Karpas-422 (cell line): Measurements from ENCODE around the gene ZNF649. TPM values are rescaled to one million over a fixed set of nuclear protein-coding genes. Genes with fewer than 3 reads are reported as not detected.

Experiments used
- DNase-seq: peaks from one replicate; pipeline ENCODE4 v3.0.0-alpha.2; 2015
- H2AFZ ChIP-seq: fragments of 200-600 bp; sonication (generic); 2 replicates; pipeline ENCODE4 v1.6.1; 2014; ENCODE audit warnings: antibody characterized with exemption, low read length, mixed read lengths
- H3K27ac ChIP-seq: fragments of 200-600 bp; sonication (generic); 2 replicates; pipeline ENCODE4 v1.5.1; 2014; ENCODE audit warnings: mild to moderate bottlenecking, low read length, moderate library complexity
- H3K27me3 ChIP-seq: fragments of 200-600 bp; sonication (generic); 2 replicates; pipeline ENCODE4 v1.6.1; 2014; ENCODE audit warnings: low read length, mixed read lengths
- H3K36me3 ChIP-seq: fragments of 200-600 bp; sonication (generic); 2 replicates; pipeline ENCODE4 v1.6.1; 2014; ENCODE audit warnings: low read length, mixed read lengths; ENCODE audit not compliant: insufficient read depth
- H3K4me1 ChIP-seq: fragments of 200-600 bp; sonication (generic); 2 replicates; pipeline ENCODE4 v1.6.1; 2014; ENCODE audit warnings: mild to moderate bottlenecking, low read length, mixed read lengths
- H3K4me2 ChIP-seq: fragments of 200-600 bp; sonication (generic); 2 replicates; pipeline ENCODE4 v1.6.1; 2014; ENCODE audit warnings: low read length, low read depth, mild to moderate bottlenecking; ENCODE audit not compliant: poor library complexity, severe bottlenecking
- H3K4me3 ChIP-seq: fragments of 200-600 bp; sonication (generic); 2 replicates; pipeline ENCODE4 v1.5.1; 2014; ENCODE audit warnings: mild to moderate bottlenecking, antibody characterized with exemption, low read length, mixed read lengths
- H3K79me2 ChIP-seq: fragments of 200-600 bp; sonication (generic); 2 replicates; pipeline ENCODE4 v1.6.1; 2014; ENCODE audit warnings: mild to moderate bottlenecking, low read length, mixed read lengths
- H3K9ac ChIP-seq: fragments of 200-600 bp; sonication (generic); 2 replicates; pipeline ENCODE4 v1.6.0; 2014; ENCODE audit warnings: low read length
- H3K9me2 ChIP-seq: fragments of 200-600 bp; sonication (generic), shearing (Covaris generic); replicated peaks from 2 replicates; pipeline ENCODE4 v1.6.0; 2014; ENCODE audit warnings: mild to moderate bottlenecking, low read length, moderate library complexity; ENCODE audit not compliant: insufficient read depth
- H3K9me3 ChIP-seq: fragments of 300-700, 200-600 bp; sonication (generic); 2 replicates; pipeline ENCODE4 v1.6.1; 2014; ENCODE audit warnings: low read length, mixed read lengths
- H4K20me1 ChIP-seq: fragments of 200-600 bp; sonication (generic); 2 replicates; pipeline ENCODE4 v1.6.1; 2014; ENCODE audit warnings: mild to moderate bottlenecking, antibody characterized with exemption, low read length, low read depth; ENCODE audit not compliant: insufficient read depth
- total RNA-seq: library from RNA; depleted of rRNA; stranded (reverse); fragments of >200 nt; shearing (Covaris generic); gene quantifications from 2 replicates; pipeline ENCODE4 v1.2.3, GENCODE V29; 2014; ENCODE audit warnings: low replicate concordance; rRNA removed

Gene ZNF649
- 14.0 and 14.5 TPM in 2 replicates for total RNA-seq

GRCh38 chr19:51904331-51905165 lies at the start of gene ZNF649:
Gene ZNF649 (minus strand): TSS chr19:51905017. CDS start chr19:51900107, 4,910 bp downstream.
- H4K20me1 ChIP-seq: no peaks in the 10 kb centered on the region
- DNase-seq: peak; percentile 97
- peaks cover 49% of the 10 kb centered on the region for H3K9me3 ChIP-seq
- peak within 1 kb of the TSS; percentile 94 for H3K9ac ChIP-seq
- H3K36me3 ChIP-seq: peaks cover 44% of the 10 kb centered on the region
- peak within 1 kb of the TSS; percentile 85 for H3K4me2 ChIP-seq
- H3K4me1 ChIP-seq: peaks cover 8% of the 10 kb centered on the region
- no peaks in the 10 kb centered on the region for H3K27me3 ChIP-seq
- peak within 1 kb of the TSS; percentile 89 for H3K4me3 ChIP-seq
- no peaks in the 10 kb centered on the region for H3K9me2 ChIP-seq
- peak within 1 kb of the TSS; percentile 13; the same call in 1 of the 2 replicates for H3K27ac ChIP-seq
- peaks cover 52% of the 10 kb centered on the region for H3K79me2 ChIP-seq
- H2AFZ ChIP-seq: peak within 1 kb of the TSS; percentile 94

- Histone ChIP-seq H3K36me3 (peaks cover 26% of the 10 kb centered on the region), H3K4me3 (no peak overlapping the region), H3K79me2 (no peaks in the 10 kb centered on the region), H3K4me2 (no peak overlapping the region), H3K4me1 (no peaks in the 10 kb centered on the region), H3K9ac (no peak overlapping the region), H4K20me1 (no peaks in the 10 kb centered on the region), H3K27me3 (no peaks in the 10 kb centered on the region), H2AFZ (no peak overlapping the region), H3K9me2 (no peaks in the 10 kb centered on the region), H3K9me3 (peaks cover 63% of the 10 kb centered on the region), H3K27ac (no peak overlapping the region)
- DNase-seq: no peak
Observed at GRCh38 chr19:51948975-51949374, 44.2 kb upstream of the ZNF649 start.

- no peak for DNase-seq
- H3K27ac ChIP-seq: no peak overlapping the region
- H3K79me2 ChIP-seq: no peaks in the 10 kb centered on the region
- H4K20me1 ChIP-seq: no peaks in the 10 kb centered on the region
- H3K9me3 ChIP-seq: peaks cover 74% of the 10 kb centered on the region
- H3K36me3 ChIP-seq: peaks cover 48% of the 10 kb centered on the region
- no peak overlapping the region for H3K4me2 ChIP-seq
- no peaks in the 10 kb centered on the region for H3K9me2 ChIP-seq
- no peak overlapping the region for H2AFZ ChIP-seq
- H3K27me3 ChIP-seq: no peaks in the 10 kb centered on the region
- no peaks in the 10 kb centered on the region for H3K4me1 ChIP-seq
- H3K9ac ChIP-seq: no peak overlapping the region
- no peak overlapping the region for H3K4me3 ChIP-seq
Observed at GRCh38 chr19:51946602-51947001, 41.8 kb upstream of the ZNF649 start.

- H3K9me2 ChIP-seq: no peaks in the 10 kb centered on the region
- H2AFZ ChIP-seq: no peak overlapping the region
- H3K36me3 ChIP-seq: peaks cover 62% of the 10 kb centered on the region
- no peaks in the 10 kb centered on the region for H3K4me1 ChIP-seq
- H3K27ac ChIP-seq: no peak overlapping the region
- H4K20me1 ChIP-seq: no peaks in the 10 kb centered on the region
- H3K79me2 ChIP-seq: no peaks in the 10 kb centered on the region
- DNase-seq: no peak
- no peak overlapping the region for H3K4me3 ChIP-seq
- H3K9me3 ChIP-seq: peaks cover 82% of the 10 kb centered on the region
- H3K27me3 ChIP-seq: no peaks in the 10 kb centered on the region
- H3K9ac ChIP-seq: no peak overlapping the region
- no peak overlapping the region for H3K4me2 ChIP-seq
Observed at GRCh38 chr19:51944798-51945552, 40.2 kb upstream of the ZNF649 start.

GRCh38 chr19:51938936-51939335 lies 34.1 kb upstream of the ZNF649 start:
- no peak overlapping the region for H2AFZ ChIP-seq
- H3K36me3 ChIP-seq: peaks cover 85% of the 10 kb centered on the region
- H3K4me3 ChIP-seq: no peak overlapping the region
- H4K20me1 ChIP-seq: no peaks in the 10 kb centered on the region
- H3K9ac ChIP-seq: no peak overlapping the region
- peaks cover 61% of the 10 kb centered on the region for H3K9me3 ChIP-seq
- no peak overlapping the region for H3K4me2 ChIP-seq
- DNase-seq: no peak
- no peak overlapping the region for H3K27ac ChIP-seq
- no peaks in the 10 kb centered on the region for H3K4me1 ChIP-seq
- no peaks in the 10 kb centered on the region for H3K27me3 ChIP-seq
- H3K79me2 ChIP-seq: no peaks in the 10 kb centered on the region; the same call in 1 of the 2 replicates
- no peaks in the 10 kb centered on the region for H3K9me2 ChIP-seq

GRCh38 chr19:51931921-51932320 lies 27.1 kb upstream of the ZNF649 start:
- Histone ChIP-seq H4K20me1 (no peaks in the 10 kb centered on the region), H3K36me3 (peaks cover 77% of the 10 kb centered on the region), H3K4me3 (no peak overlapping the region), H2AFZ (no peak overlapping the region), H3K9ac (no peak overlapping the region), H3K9me2 (no peaks in the 10 kb centered on the region), H3K27ac (no peak overlapping the region), H3K79me2 (peaks cover 23% of the 10 kb centered on the region), H3K4me2 (no peak overlapping the region), H3K27me3 (no peaks in the 10 kb centered on the region), H3K4me1 (peaks cover 5% of the 10 kb centered on the region; the same call in 1 of the 2 replicates), H3K9me3 (peaks cover 42% of the 10 kb centered on the region)
- no peak for DNase-seq

- Histone ChIP-seq H2AFZ (no peak overlapping the region), H3K4me3 (peak overlapping the region; percentile 95), H3K4me2 (peak overlapping the region; percentile 80), H3K27ac (no peak overlapping the region), H3K9ac (peak overlapping the region; percentile 92), H4K20me1 (no peaks in the 10 kb centered on the region), H3K9me2 (no peaks in the 10 kb centered on the region), H3K36me3 (peaks cover 37% of the 10 kb centered on the region), H3K9me3 (peaks cover 48% of the 10 kb centered on the region), H3K4me1 (peaks cover 9% of the 10 kb centered on the region), H3K79me2 (peaks cover 23% of the 10 kb centered on the region), H3K27me3 (no peaks in the 10 kb centered on the region)
- no peak for DNase-seq
Observed at GRCh38 chr19:51927859-51928258, 23.0 kb upstream of the ZNF649 start.
